Measurements from ENCODE around the gene RXRA. TPM values are rescaled to one million over a fixed set of nuclear protein-coding genes. Genes with fewer than 3 reads are reported as not detected.

RXRA gene
- total RNA-seq, 1 donor from 2014 or later = 85.7 TPM

- intact Hi-C loops (cut with DNase I) = no loop called here
- Histone ChIP-seq H3K4me3 (no peak overlapping the region), H3K36me3 (no peaks in the 10 kb centered on the region), H3K4me1 (peaks cover 1% of the 10 kb centered on the region), H3K9me3 (no peaks in the 10 kb centered on the region), H3K27me3 (ENCODE audit: low read depth) (no peaks in the 10 kb centered on the region), H3K27ac (no peak overlapping the region)
- TF ChIP-seq CTCF (IDR thresholded peaks at IDR 0.05) = no peak
- DNase-seq (peak; percentile 34), ATAC-seq (no peak)
Measured at GRCh38 chr9:134318941-134319305, 7.3 kb upstream of the RXRA start.

- peaks cover 7% of the 10 kb centered on the region for H3K4me1 ChIP-seq
- DNase-seq (peak; percentile 30), ATAC-seq (no peak)
- no peak overlapping the region for H3K4me3 ChIP-seq
- intact Hi-C loops (cut with DNase I) = no loop called here
- no peaks in the 10 kb centered on the region for H3K9me3 ChIP-seq
- TF ChIP-seq CTCF (IDR thresholded peaks at IDR 0.05) = no peak
- no peak overlapping the region for H3K27ac ChIP-seq
- H3K27me3 ChIP-seq (ENCODE audit: low read depth) = no peaks in the 10 kb centered on the region
- H3K36me3 ChIP-seq = no peaks in the 10 kb centered on the region
Measured at GRCh38 chr9:134319306-134320125, 6.7 kb upstream of the RXRA start.

GRCh38 chr9:134320126-134320867, 6.0 kb upstream of the RXRA start:
- H3K9me3 ChIP-seq = no peaks in the 10 kb centered on the region
- H3K4me1 ChIP-seq = peaks cover 14% of the 10 kb centered on the region
- no peak overlapping the region for H3K27ac ChIP-seq
- DNase-seq (peak; percentile 39), ATAC-seq (no peak)
- no peaks in the 10 kb centered on the region for H3K36me3 ChIP-seq
- H3K4me3 ChIP-seq = no peak overlapping the region
- no peak for TF ChIP-seq CTCF (IDR thresholded peaks at IDR 0.05)
- intact Hi-C loops (cut with DNase I) = no loop called here
- no peaks in the 10 kb centered on the region for H3K27me3 ChIP-seq (ENCODE audit: low read depth)

DNA sequence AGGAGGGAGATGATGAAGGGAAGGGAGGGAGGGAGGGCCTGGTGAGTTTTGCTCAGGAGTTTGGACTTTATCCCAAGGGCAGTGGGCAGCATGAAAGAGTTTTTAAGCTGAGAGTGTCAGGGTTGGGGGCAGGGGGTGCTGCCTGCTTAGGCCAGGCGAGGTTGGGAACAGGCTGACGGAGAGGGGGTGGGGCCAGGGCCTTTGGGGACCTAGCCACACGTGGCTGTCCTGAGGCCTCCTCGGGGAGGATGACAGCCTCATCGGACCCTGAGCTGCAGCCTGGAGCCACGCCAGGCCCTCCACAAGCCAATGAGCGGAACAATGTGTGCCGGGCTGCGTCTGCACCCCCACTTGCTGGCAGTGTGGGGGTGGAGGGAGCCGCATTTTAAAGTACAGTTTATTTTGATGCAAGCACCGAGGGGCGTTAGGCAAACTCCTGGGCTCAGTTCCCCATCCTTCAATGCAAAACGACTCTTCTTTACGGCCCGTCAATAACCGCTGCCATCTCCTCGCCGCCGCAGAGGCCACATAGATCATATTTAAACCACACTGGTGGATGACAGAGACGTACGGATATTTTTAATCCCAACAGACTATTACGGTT, 5.3 kb upstream of the RXRA start:
- no peak for ATAC-seq
- no peak overlapping the region for H3K4me3 ChIP-seq
- no peaks in the 10 kb centered on the region for H3K9me3 ChIP-seq
- H3K4me1 ChIP-seq = peaks cover 14% of the 10 kb centered on the region
- intact Hi-C loops (cut with DNase I) = no loop called here
- TF ChIP-seq CTCF (IDR thresholded peaks at IDR 0.05) = no peak
- peak; percentile 39 for DNase-seq
- no peaks in the 10 kb centered on the region for H3K27me3 ChIP-seq (ENCODE audit: low read depth)
- H3K27ac ChIP-seq = no peak overlapping the region
- no peaks in the 10 kb centered on the region for H3K36me3 ChIP-seq

GRCh38 chr9:134321531-134321930, 4.7 kb upstream of the RXRA start:
- no peak overlapping the region for H3K4me3 ChIP-seq
- H3K27ac ChIP-seq = no peak overlapping the region
- H3K4me1 ChIP-seq = peaks cover 14% of the 10 kb centered on the region
- H3K36me3 ChIP-seq = no peaks in the 10 kb centered on the region
- intact Hi-C loops (cut with DNase I) = no loop called here
- no peaks in the 10 kb centered on the region for H3K27me3 ChIP-seq (ENCODE audit: low read depth)
- H3K9me3 ChIP-seq = no peaks in the 10 kb centered on the region
- peak; percentile 14 for DNase-seq
- no peak for TF ChIP-seq CTCF (IDR thresholded peaks at IDR 0.05)
- ATAC-seq = no peak

Measured in lower lobe of right lung (tissue), 2 donors.